GM21576 (cell line): ENCODE measurements around the gene WAS.
"Not testable (repeated sequence)": the region's sequence is repeated elsewhere in the genome, so short reads cannot be mapped to it uniquely, and the experiment has no call there.

Source experiments
- ATAC-seq: cut with Tn5 transposase; IDR thresholded peaks from one replicate; pipeline ENCODE4 v1.9.1; 2021; ENCODE audit warnings: mild to moderate bottlenecking, moderate library complexity; ENCODE audit not compliant: unreplicated experiment

WAS gene

GRCh38 chrX:48684134-48684533 lies 535 bp downstream of the WAS start:
- ATAC-seq, result no peak

- no peak for ATAC-seq
These were observed 1.8 kb downstream of the WAS start for GRCh38 chrX:48685416-48685815.

- ATAC-seq, result no peak
These were observed 5.0 kb downstream of the WAS start for GRCh38 chrX:48688531-48689150.

GRCh38 chrX:48689208-48689920 lies 5.8 kb downstream of the WAS start:
- ATAC-seq, result no peak

GRCh38 chrX:48691746-48692145 lies 8.1 kb downstream of the WAS start:
- ATAC-seq, result not testable (repeated sequence)

- ATAC-seq, result no peak
These were observed 11.4 kb downstream of the WAS start for GRCh38 chrX:48694776-48695533.

GRCh38 chrX:48695534-48695896 lies 11.9 kb downstream of the WAS start:
- no peak for ATAC-seq

- ATAC-seq, result no peak
These were observed 12.3 kb downstream of the WAS start for GRCh38 chrX:48695925-48696300.

GRCh38 chrX:48696301-48696908 lies 12.8 kb downstream of the WAS start, which contains the start of gene SUV39H1:
Gene SUV39H1, plus strand, starts transcription at chrX:48696734. Its CDS starts 51 bp downstream, at chrX:48696785.
- ATAC-seq, result peak; percentile 86

- ATAC-seq, result peak; percentile 7
These were observed 13.5 kb downstream of the WAS start for GRCh38 chrX:48696909-48697727.

- ATAC-seq, result no peak
These were observed 14.7 kb downstream of the WAS start for GRCh38 chrX:48698306-48698705.

- ATAC-seq, result no peak
These were observed 16.6 kb downstream of the WAS start for GRCh38 chrX:48700246-48700645.

- no peak for ATAC-seq
These were observed 17.5 kb downstream of the WAS start for GRCh38 chrX:48700951-48701653.

- no peak for ATAC-seq
These were observed 18.4 kb downstream of the WAS start for GRCh38 chrX:48702032-48702431.

- ATAC-seq, result no peak
These were observed 19.1 kb downstream of the WAS start for GRCh38 chrX:48702716-48703115.

- ATAC-seq, result no peak
These were observed 19.6 kb downstream of the WAS start for GRCh38 chrX:48703228-48703627.

- ATAC-seq, result no peak
These were observed 20.3 kb downstream of the WAS start for GRCh38 chrX:48703642-48704481.

GRCh38 chrX:48705871-48706270 lies 22.3 kb downstream of the WAS start:
- ATAC-seq, result no peak

- ATAC-seq, result no peak
These were observed 26.0 kb downstream of the WAS start for GRCh38 chrX:48709522-48710112.
